Endothelial cell of umbilical vein (primary cell): ENCODE data around the gene MYZAP. TPM values are rescaled to one million over a fixed set of nuclear protein-coding genes. Genes with fewer than 3 reads are reported as not detected.

Experiments used
- BruUV-seq: library from RNA; stranded (reverse); fragments of 400-500 nt; replicated peaks from 2 replicates; lab custom pipeline; 2021; lab: Mats Ljungman, UMichigan
- CTCF ChIA-PET: fragments of 300-600, 350-600 bp; sonication (Branson Sonifier 250); formaldehyde crosslinking; loops from one replicate; lab custom pipeline; 2021; ENCODE audit warnings: antibody characterized with exemption, inconsistent platforms; lab: Charles Lee
- POLR2A ChIA-PET: fragments of 300-600, 350-600 bp; sonication (Branson Sonifier 250); formaldehyde crosslinking; loops from one replicate; lab custom pipeline; 2021; ENCODE audit warnings: antibody characterized with exemption, inconsistent platforms; lab: Charles Lee
- DNase-seq: peaks from one replicate; pipeline ENCODE4 v3.0.0-alpha.2; 2011; ENCODE audit warnings: low read depth, low spot score
- FAIRE-seq: peaks from 2 replicates; lab custom pipeline; 2011; peaks lifted over from hg19 to GRCh38; lab: Jason Lieb, UNC
- H2AFZ ChIP-seq: 2 replicates; pipeline ENCODE4 v1.6.0; 2012; ENCODE audit warnings: low read depth, low read length, control low read depth, inconsistent platforms
- H3K27ac ChIP-seq: 2 replicates; pipeline ENCODE4 v1.5.1; 2011; ENCODE audit warnings: low read depth, mild to moderate bottlenecking, control low read depth, low read length, moderate library complexity; ENCODE audit not compliant: insufficient read depth
- H3K27me3 ChIP-seq, 2 experiments: 2 replicates each; pipeline versions ENCODE4 v1.6.0 to v1.6.1; 2011; ENCODE audit warnings: low read length in 2 of 2, mixed read lengths in 1 of 2; ENCODE audit not compliant: control insufficient read depth in 2 of 2, insufficient read depth in 2 of 2
- H3K36me3 ChIP-seq, 2 experiments: 2 replicates in 1 of 2; 3 replicates in 1 of 2; pipeline ENCODE4 v1.5.1; 2011; ENCODE audit warnings: low read length in 2 of 2, mild to moderate bottlenecking in 1 of 2, moderate library complexity in 1 of 2; ENCODE audit not compliant: control insufficient read depth in 2 of 2, insufficient read depth in 2 of 2; ENCODE audit errors: extremely low read depth in 1 of 2
- H3K4me1 ChIP-seq: 3 replicates; pipeline ENCODE4 v1.5.1; 2011; ENCODE audit warnings: mild to moderate bottlenecking, low read length; ENCODE audit not compliant: control insufficient read depth, insufficient read depth; ENCODE audit errors: extremely low read depth
- H3K4me2 ChIP-seq: 2 replicates; pipeline ENCODE4 v1.6.1; 2011; ENCODE audit warnings: low read length, control low read depth, mixed read lengths; ENCODE audit not compliant: insufficient read depth
- H3K4me3 ChIP-seq, 3 experiments: fragments of 200-600 bp in 1 of 3; sonication (generic), shearing (Covaris generic) in 1 of 3; replicated peaks in 1 of 3; 2 replicates each; pipeline ENCODE4 v1.5.1; 2011 to 2016; ENCODE audit warnings: control low read depth in 3 of 3, low read length in 3 of 3, mild to moderate bottlenecking in 2 of 3, inconsistent platforms in 1 of 3, low read depth in 1 of 3, moderate library complexity in 1 of 3; ENCODE audit not compliant: insufficient read depth in 1 of 3
- H3K79me2 ChIP-seq: 2 replicates; pipeline ENCODE4 v1.6.0; 2012; ENCODE audit warnings: low read length, inconsistent platforms; ENCODE audit not compliant: control insufficient read depth, insufficient read depth
- H3K9ac ChIP-seq: replicated peaks from 2 replicates; pipeline ENCODE3; 2011; ENCODE audit warnings: low read length, control low read depth; ENCODE audit not compliant: insufficient read depth; ENCODE audit errors: extremely low read depth
- H3K9me1 ChIP-seq: replicated peaks from 3 replicates; pipeline ENCODE4 v1.6.0; 2011; ENCODE audit warnings: mild to moderate bottlenecking, low read length; ENCODE audit not compliant: control insufficient read depth, insufficient read depth; ENCODE audit errors: extremely low read depth
- H3K9me3 ChIP-seq: replicated peaks from 2 replicates; pipeline ENCODE4 v1.5.1; 2012; ENCODE audit warnings: low read length, inconsistent platforms; ENCODE audit not compliant: control insufficient read depth, insufficient read depth
- H4K20me1 ChIP-seq: replicated peaks from 2 replicates; pipeline ENCODE3; 2011; ENCODE audit warnings: mild to moderate bottlenecking, low read length; ENCODE audit not compliant: control insufficient read depth, insufficient read depth; ENCODE audit errors: extremely low read depth
- CTCF ChIP-seq, 2 donors: IDR thresholded peaks; 1 replicate in 1 of 2; 2 replicates in 1 of 2; pipeline ENCODE4 v1.5.1; 2011; ENCODE audit warnings: low read length in 2 of 2, mild to moderate bottlenecking in 2 of 2, moderate library complexity in 2 of 2, control low read depth in 1 of 2, inconsistent platforms in 1 of 2, low read depth in 1 of 2; ENCODE audit not compliant: insufficient read depth in 1 of 2; ENCODE audit errors: extremely low read depth in 1 of 2
- EZH2 ChIP-seq: IDR thresholded peaks from 2 replicates; pipeline ENCODE4 v1.6.1; 2012; ENCODE audit warnings: borderline replicate concordance, low read depth, mild to moderate bottlenecking, moderate library complexity, low read length, inconsistent platforms; ENCODE audit not compliant: severe bottlenecking
- FOS ChIP-seq: IDR thresholded peaks from 2 replicates; pipeline ENCODE4 v1.6.1; 2011; ENCODE audit warnings: mild to moderate bottlenecking, low read length, moderate library complexity, borderline replicate concordance; ENCODE audit not compliant: insufficient read depth
- GATA2 ChIP-seq: IDR thresholded peaks from 2 replicates; pipeline ENCODE4 v1.7.0; 2011; ENCODE audit warnings: low read depth, mild to moderate bottlenecking, moderate library complexity, mixed read lengths, low read length; ENCODE audit not compliant: insufficient read length, insufficient read depth
- JUN ChIP-seq: IDR thresholded peaks from 2 replicates; pipeline ENCODE4 v1.6.1; 2011; ENCODE audit warnings: borderline replicate concordance, low read depth; ENCODE audit not compliant: insufficient read length, insufficient read depth
- MAX ChIP-seq: IDR thresholded peaks from 2 replicates; pipeline ENCODE4 v1.6.1; 2011; ENCODE audit not compliant: insufficient read depth, insufficient read length
- MYC ChIP-seq: IDR thresholded peaks from one replicate; pipeline ENCODE4 v1.6.1; 2011; ENCODE audit warnings: mild to moderate bottlenecking, low read depth, low read length
- POLR2A ChIP-seq: IDR thresholded peaks from 2 replicates; pipeline ENCODE4 v1.6.1; 2012; ENCODE audit warnings: low read depth, mild to moderate bottlenecking, control low read depth, low read length
- POLR2AphosphoS5 ChIP-seq: IDR thresholded peaks from 2 replicates; pipeline ENCODE4 v1.6.1; 2012; ENCODE audit warnings: low read depth, mild to moderate bottlenecking, control low read depth, low read length, moderate library complexity; ENCODE audit not compliant: insufficient read depth
- dilution Hi-C: fragments of 300-500 bp; cut with MboI; formaldehyde crosslinking; loops from one replicate; pipeline ENCODE4 v1.15.0; 2019; ENCODE audit warnings: low sequenced_read_pairs; ENCODE audit not compliant: extremely low pct_ligation_motif_present
- intact Hi-C: fragments of 100-400 bp; cut with micrococcal nuclease; formaldehyde crosslinking; loops from one replicate; pipeline ENCODE4 v1.10.0; 2022
- polyA plus RNA-seq, 4 experiments: library from polyadenylated mRNA; depleted of rRNA in 3 of 4; stranded (reverse) in 3 of 4; unstranded in 1 of 4; fragments of >200 nt; gene quantifications; 2 replicates each; pipeline versions ENCODE4 v1.2.1 to v1.2.3, GENCODE V29; 2011 to 2012; ENCODE audit warnings: missing spikeins in 1 of 4
- total RNA-seq: library from RNA; stranded (reverse); gene quantifications from 2 replicates; pipeline ENCODE4 v1.2.3, GENCODE V29; 2021

Gene MYZAP
- total and polyA plus RNA-seq, 2 donors (not counting 3 experiments of a cell fraction or from before 2014, with no cell fraction given) = 6.3 to 8.1 TPM

GRCh38 chr15:57676585-57676984 lies 84.9 kb downstream of the MYZAP start:
- peaks cover 0 to 9% of the 10 kb centered on the region in 2 experiments for H3K36me3 ChIP-seq
- no peaks in the 10 kb centered on the region for H3K9me1 ChIP-seq
- FAIRE-seq (no peak), DNase-seq (no peak)
- H2AFZ ChIP-seq = no peak overlapping the region
- TF ChIP-seq GATA2 = no peak
- H3K4me1 ChIP-seq = peaks cover 4% of the 10 kb centered on the region
- no peak overlapping the region for H3K4me3 ChIP-seq
- H3K79me2 ChIP-seq = no peaks in the 10 kb centered on the region
- dilution Hi-C loops = no loop called here
- intact Hi-C loops = loop anchor here (2.0 kb wide), 1 partner anchor 16 kb away; no protein-coding TSS in a partner anchor
- H3K4me2 ChIP-seq = no peak overlapping the region
- ChIA-PET CTCF (interaction anchor here (1.4 to 4.3 kb wide), 3 partner anchors 9 to 135 kb away, joined by 3 to 27 read pairs (median 10); no protein-coding TSS in a partner anchor), POLR2A (no interaction called here)
- H4K20me1 ChIP-seq = no peaks in the 10 kb centered on the region
- no peak overlapping the region for H3K9ac ChIP-seq
- no TSS peak for BruUV-seq
- H3K9me3 ChIP-seq = no peaks in the 10 kb centered on the region
- H3K27ac ChIP-seq = no peak overlapping the region
- H3K27me3 ChIP-seq = no peaks in the 10 kb centered on the region

- H3K9ac ChIP-seq = no peak overlapping the region
- BruUV-seq = no TSS peak
- ChIA-PET CTCF (interaction anchor here (0.6 to 4.3 kb wide), 4 partner anchors 9 to 392 kb away, joined by 3 to 27 read pairs (median 6); no protein-coding TSS in a partner anchor), POLR2A (no interaction called here)
- dilution Hi-C loops = no loop called here
- intact Hi-C loops = loop anchor here (2.0 kb wide), 1 partner anchor 16 kb away; no protein-coding TSS in a partner anchor
- no peak overlapping the region for H2AFZ ChIP-seq
- no peak overlapping the region for H3K4me3 ChIP-seq
- no peaks in the 10 kb centered on the region for H3K9me1 ChIP-seq
- FAIRE-seq (no peak), DNase-seq (no peak)
- no peak overlapping the region for H3K27ac ChIP-seq
- H3K79me2 ChIP-seq = no peaks in the 10 kb centered on the region
- TF ChIP-seq FOS (no peak), POLR2A (no peak), POLR2AphosphoS5 (no peak), JUN (no peak), MAX (no peak), CTCF (IDR thresholded peaks at IDR 0.05; ENCODE audit: extremely low read depth in 1 of 2, insufficient read depth in 1 of 2, low read depth in 1 of 2, low read length in 2 of 2) (no peak), EZH2 (no peak), GATA2 (no peak), MYC (no peak)
- no peaks in the 10 kb centered on the region for H3K4me1 ChIP-seq
- no peaks in the 10 kb centered on the region for H4K20me1 ChIP-seq
- peaks cover 0 to 9% of the 10 kb centered on the region in 2 experiments for H3K36me3 ChIP-seq
- no peaks in the 10 kb centered on the region for H3K9me3 ChIP-seq
- H3K27me3 ChIP-seq = no peaks in the 10 kb centered on the region
- H3K4me2 ChIP-seq = no peak overlapping the region
Observed at GRCh38 chr15:57677204-57677603, 85.5 kb downstream of the MYZAP start.
